K562 (cell line): Measurements from ENCODE around the gene CBLN2. TPM values are rescaled to one million over a fixed set of nuclear protein-coding genes. Genes with fewer than 3 reads are reported as not detected.

ENCODE experiments used
- ATAC-seq: fragments of 200-7000 bp; cut with Tn5 transposase; 3 replicates; pipeline ENCODE4 v1.9.1; 2020; ENCODE audit warnings: moderate library complexity
- BruUV-seq: library from RNA; stranded (reverse); fragments of 400-500 nt; replicated peaks from 2 replicates; lab custom pipeline; 2021; lab: Mats Ljungman, UMichigan
- CTCF ChIA-PET: fragments of 300-600 bp; formaldehyde crosslinking; extraction: SDS; loops from one replicate; lab custom pipeline; 2021; ENCODE audit warnings: low intra/inter-chr PET ratio; lab: Yijun Ruan, JAX
- POLR2A ChIA-PET: fragments of 300-600, 350-650 bp; sonication (Branson Sonifier 250); formaldehyde crosslinking; extraction: SDS; loops from one replicate; lab custom pipeline; 2021; ENCODE audit warnings: antibody characterized with exemption, inconsistent platforms; lab: Yijun Ruan, JAX
- DNase-seq, 4 experiments: peaks; one replicate each; pipeline versions ENCODE4 v3.0.0 to v3.0.0-alpha.2; 2011 to 2018; ENCODE audit warnings: low spot score in 3 of 4, mixed read lengths in 3 of 4; ENCODE audit errors: extremely low read depth in 1 of 4
- FAIRE-seq: peaks from 2 replicates; lab custom pipeline; 2011; peaks lifted over from hg19 to GRCh38; lab: Jason Lieb, UNC
- H2AFZ ChIP-seq: 2 replicates; pipeline ENCODE4 v1.6.0; 2011; ENCODE audit warnings: low read depth, low read length, control low read depth, inconsistent platforms
- H3K27ac ChIP-seq: fragments of 200-600 bp; 3 replicates; pipeline ENCODE4 v1.8.0; 2011; ENCODE audit warnings: low read depth, mild to moderate bottlenecking, control low read depth, inconsistent platforms, low read length, moderate library complexity, mixed read lengths; ENCODE audit errors: extremely low read depth
- H3K27me3 ChIP-seq, 2 experiments: fragments of 300-600 bp in 1 of 2; 2 replicates in 1 of 2; 3 replicates in 1 of 2; pipeline versions ENCODE4 v1.6.0 to v1.8.0; 2011; ENCODE audit warnings: inconsistent platforms in 2 of 2, low read length in 2 of 2, mild to moderate bottlenecking in 1 of 2, mixed read lengths in 1 of 2, moderate library complexity in 1 of 2; ENCODE audit not compliant: control insufficient read depth in 2 of 2, insufficient read depth in 2 of 2
- H3K36me3 ChIP-seq: fragments of 300-600 bp; 3 replicates; pipeline ENCODE4 v1.8.0; 2011; ENCODE audit warnings: mild to moderate bottlenecking, low read length, inconsistent platforms; ENCODE audit not compliant: control insufficient read depth, insufficient read depth
- H3K4me1 ChIP-seq, 2 experiments: fragments of 200-600 bp in 1 of 2; replicated peaks in 1 of 2; 2 replicates in 1 of 2; 3 replicates in 1 of 2; pipeline versions ENCODE4 v1.5.1 to v1.8.0; 2011; ENCODE audit warnings: inconsistent platforms in 2 of 2, low read length in 2 of 2, mild to moderate bottlenecking in 1 of 2, mixed read lengths in 1 of 2, moderate library complexity in 1 of 2; ENCODE audit not compliant: control insufficient read depth in 2 of 2, insufficient read depth in 2 of 2
- H3K4me2 ChIP-seq: 2 replicates; pipeline ENCODE4 v1.6.1; 2011; ENCODE audit warnings: low read length, control low read depth, inconsistent platforms, mixed read lengths; ENCODE audit not compliant: insufficient read depth
- H3K4me3 ChIP-seq: fragments of 200-600 bp; sonication (generic), shearing (Covaris generic); 2 replicates; pipeline ENCODE4 v1.5.1; 2016; ENCODE audit warnings: control low read depth, inconsistent platforms
- H3K79me2 ChIP-seq: fragments of 200-600 bp; 3 replicates; pipeline ENCODE4 v1.8.0; 2011; ENCODE audit warnings: low read length, inconsistent platforms; ENCODE audit not compliant: control insufficient read depth, insufficient read depth
- H3K9ac ChIP-seq, 2 experiments: 2 replicates each; pipeline versions ENCODE4 v1.6.0 to v1.6.1; 2011; ENCODE audit warnings: low read depth in 2 of 2, low read length in 2 of 2, control low read depth in 1 of 2, inconsistent platforms in 1 of 2, mild to moderate bottlenecking in 1 of 2, mixed read lengths in 1 of 2; ENCODE audit not compliant: insufficient read depth in 1 of 2
- H3K9me1 ChIP-seq: one replicate; pipeline ENCODE4 v1.6.0; 2011; ENCODE audit warnings: inconsistent platforms, mild to moderate bottlenecking, low read length, moderate library complexity; ENCODE audit not compliant: control insufficient read depth, insufficient read depth
- H3K9me3 ChIP-seq: replicated peaks from 2 replicates; pipeline ENCODE4 v1.5.1; 2011; ENCODE audit warnings: low read depth, low read length, inconsistent platforms; ENCODE audit not compliant: control insufficient read depth, insufficient read depth
- H4K20me1 ChIP-seq: replicated peaks from 2 replicates; pipeline ENCODE4 v1.6.1; 2011; ENCODE audit warnings: low read length, inconsistent platforms, mixed read lengths; ENCODE audit not compliant: control insufficient read depth, insufficient read depth
- CBX2 ChIP-seq: fragments of 200-600 bp; sonication (generic); IDR thresholded peaks from one replicate; pipeline ENCODE4 v1.6.1; 2012; ENCODE audit warnings: mild to moderate bottlenecking, low read length, inconsistent platforms; ENCODE audit not compliant: insufficient read depth, poor library complexity, severe bottlenecking
- FOSL1 ChIP-seq: fragments of 200-800 bp; sonication (Bioruptor generic); conservative IDR thresholded peaks from 2 replicates; pipeline ENCODE4 v1.6.1; 2016; ENCODE audit warnings: missing genetic modification characterization, missing compliant biosample characterization
- GTF2B ChIP-seq: IDR thresholded peaks from 2 replicates; pipeline ENCODE4 v1.6.1; 2011; ENCODE audit not compliant: insufficient read length; ENCODE audit errors: extremely low read depth
- MCM7 ChIP-seq, 2 experiments: fragments of 450-650 bp; IDR thresholded peaks; 2 replicates each; pipeline ENCODE4 v1.6.1; 2016 to 2018
- MECOM ChIP-seq: fragments of 250-450 bp; sonication (Bioruptor Pico); IDR thresholded peaks from 2 replicates; pipeline ENCODE4 v1.8.0; 2022; ENCODE audit warnings: inconsistent platforms
- SLC30A9 ChIP-seq: fragments of 250-450 bp; sonication (Bioruptor Pico); IDR thresholded peaks from 2 replicates; pipeline ENCODE4 v1.8.0; 2022; ENCODE audit warnings: mild to moderate bottlenecking, moderate library complexity
- SNIP1 ChIP-seq: fragments of 450-650 bp; IDR thresholded peaks from 2 replicates; pipeline ENCODE4 v1.7.1; 2017; ENCODE audit warnings: low read depth, mild to moderate bottlenecking
- WHSC1 ChIP-seq: IDR thresholded peaks from one replicate; pipeline ENCODE4 v1.6.1; 2012; ENCODE audit warnings: low read length, control low read depth, inconsistent platforms
- ZFPM2 ChIP-seq: fragments of 250-450 bp; sonication (Bioruptor Pico); IDR thresholded peaks from 2 replicates; pipeline ENCODE4 v1.5.1; 2022; ENCODE audit warnings: mild to moderate bottlenecking
- ZSCAN32 ChIP-seq: fragments of 450-650 bp; formaldehyde crosslinking; IDR thresholded peaks from 2 replicates; pipeline ENCODE4 v1.4.0; 2020; ENCODE audit warnings: mild to moderate bottlenecking, moderate library complexity
- WGBS: fragments of 100-300 bp; shearing (Covaris generic); methylation state at CpG from one replicate; pipeline ENCODE4 v1.1.6; 2016; ENCODE audit warnings: low coverage, mixed read lengths; ENCODE audit not compliant: insufficient coverage; ENCODE audit errors: missing lambda C conversion rate; 5-methylcytosine and 5-hydroxymethylcytosine counted together
- in situ Hi-C: fragments of 300-500 bp; cut with MboI; formaldehyde crosslinking; loops from 4 replicates; pipeline ENCODE4 v1.15.0; 2018; ENCODE audit warnings: inconsistent platforms, mixed read lengths
- intact Hi-C: fragments of 100-400 bp; cut with micrococcal nuclease; formaldehyde crosslinking; loops from 2 replicates; pipeline ENCODE4 v1.14.2; 2022
- polyA plus RNA-seq, 8 experiments: library from polyadenylated mRNA; depleted of rRNA in 4 of 8; stranded (reverse) in 5 of 8; unstranded in 3 of 8; fragments of >200 nt; fragmentation: Nextera tagmentation in 2 of 8; fragmentation: Illumina TruSeq in 1 of 8; extraction: Ambion mirVana in 2 of 8; extraction: Trizol in 1 of 8; gene quantifications; 2 replicates each; pipeline versions ENCODE4 v1.2.1 to v1.2.3, GENCODE V29; 2011 to 2014; ENCODE audit warnings: inconsistent platforms in 1 of 8, missing spikeins in 1 of 8
- total RNA-seq, 7 experiments: library from RNA; depleted of rRNA in 6 of 7; stranded (reverse); fragments of >200 nt in 6 of 7; fragmentation: Illumina TruSeq in 2 of 7; extraction: Trizol in 2 of 7; gene quantifications; 2 replicates each; pipeline versions ENCODE4 v1.2.1 to v1.2.3, GENCODE V29; 2011 to 2021; ENCODE audit warnings: low replicate concordance in 1 of 7
- TF ChIP-seq, protein P1 (sequence below): fragments of 250-450 bp; sonication (Bioruptor Pico); IDR thresholded peaks from 2 replicates; pipeline ENCODE4 v1.4.0; 2020; ENCODE audit warnings: mild to moderate bottlenecking
- TF ChIP-seq, protein P2 (sequence below): IDR thresholded peaks from 2 replicates; pipeline ENCODE4 v1.6.1; 2011; ENCODE audit warnings: borderline replicate concordance, low read depth, mild to moderate bottlenecking, moderate library complexity, low read length; ENCODE audit not compliant: insufficient read depth, poor library complexity, severe bottlenecking
- TF ChIP-seq, protein P3 (sequence below): IDR thresholded peaks from 3 replicates; pipeline ENCODE4 v1.6.1; 2011; ENCODE audit warnings: borderline replicate concordance, mild to moderate bottlenecking, moderate library complexity; ENCODE audit not compliant: insufficient read length; ENCODE audit errors: extremely low read depth
- TF ChIP-seq, protein P4 (sequence below): fragments of 250-450 bp; sonication (Bioruptor Pico); IDR thresholded peaks from 2 replicates; pipeline ENCODE4 v1.8.0; 2021; ENCODE audit warnings: moderate library complexity, mild to moderate bottlenecking, inconsistent platforms

The CBLN2 gene
- total and polyA plus RNA-seq, 9 of the 15 experiments (the other 6 are each of a cell fraction or from before 2014, with no cell fraction given) = not detected

- no peak for FAIRE-seq
- 5% methylated on average over 6 of the region's 7 CpGs for WGBS
- intact Hi-C loops = no loop called here
- TF ChIP-seq, protein P1, sequence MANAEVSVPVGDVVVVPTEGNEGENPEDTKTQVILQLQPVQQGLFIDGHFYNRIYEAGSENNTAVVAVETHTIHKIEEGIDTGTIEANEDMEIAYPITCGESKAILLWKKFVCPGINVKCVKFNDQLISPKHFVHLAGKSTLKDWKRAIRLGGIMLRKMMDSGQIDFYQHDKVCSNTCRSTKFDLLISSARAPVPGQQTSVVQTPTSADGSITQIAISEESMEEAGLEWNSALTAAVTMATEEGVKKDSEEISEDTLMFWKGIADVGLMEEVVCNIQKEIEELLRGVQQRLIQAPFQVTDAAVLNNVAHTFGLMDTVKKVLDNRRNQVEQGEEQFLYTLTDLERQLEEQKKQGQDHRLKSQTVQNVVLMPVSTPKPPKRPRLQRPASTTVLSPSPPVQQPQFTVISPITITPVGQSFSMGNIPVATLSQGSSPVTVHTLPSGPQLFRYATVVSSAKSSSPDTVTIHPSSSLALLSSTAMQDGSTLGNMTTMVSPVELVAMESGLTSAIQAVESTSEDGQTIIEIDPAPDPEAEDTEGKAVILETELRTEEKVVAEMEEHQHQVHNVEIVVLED (CRISPR knock-in tag) = no peak
- TF ChIP-seq, protein P2, sequence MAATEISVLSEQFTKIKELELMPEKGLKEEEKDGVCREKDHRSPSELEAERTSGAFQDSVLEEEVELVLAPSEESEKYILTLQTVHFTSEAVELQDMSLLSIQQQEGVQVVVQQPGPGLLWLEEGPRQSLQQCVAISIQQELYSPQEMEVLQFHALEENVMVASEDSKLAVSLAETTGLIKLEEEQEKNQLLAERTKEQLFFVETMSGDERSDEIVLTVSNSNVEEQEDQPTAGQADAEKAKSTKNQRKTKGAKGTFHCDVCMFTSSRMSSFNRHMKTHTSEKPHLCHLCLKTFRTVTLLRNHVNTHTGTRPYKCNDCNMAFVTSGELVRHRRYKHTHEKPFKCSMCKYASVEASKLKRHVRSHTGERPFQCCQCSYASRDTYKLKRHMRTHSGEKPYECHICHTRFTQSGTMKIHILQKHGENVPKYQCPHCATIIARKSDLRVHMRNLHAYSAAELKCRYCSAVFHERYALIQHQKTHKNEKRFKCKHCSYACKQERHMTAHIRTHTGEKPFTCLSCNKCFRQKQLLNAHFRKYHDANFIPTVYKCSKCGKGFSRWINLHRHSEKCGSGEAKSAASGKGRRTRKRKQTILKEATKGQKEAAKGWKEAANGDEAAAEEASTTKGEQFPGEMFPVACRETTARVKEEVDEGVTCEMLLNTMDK = no peak
- TF ChIP-seq ZFPM2 (no peak), ZSCAN32 (no peak), MCM7 (IDR thresholded peaks at IDR 0.05) (no peak), MECOM (no peak), FOSL1 (tag) (no peak), CBX2 (no peak), WHSC1 (no peak), SLC30A9 (no peak), GTF2B (no peak), SNIP1 (no peak)
- TF ChIP-seq, protein P3, sequence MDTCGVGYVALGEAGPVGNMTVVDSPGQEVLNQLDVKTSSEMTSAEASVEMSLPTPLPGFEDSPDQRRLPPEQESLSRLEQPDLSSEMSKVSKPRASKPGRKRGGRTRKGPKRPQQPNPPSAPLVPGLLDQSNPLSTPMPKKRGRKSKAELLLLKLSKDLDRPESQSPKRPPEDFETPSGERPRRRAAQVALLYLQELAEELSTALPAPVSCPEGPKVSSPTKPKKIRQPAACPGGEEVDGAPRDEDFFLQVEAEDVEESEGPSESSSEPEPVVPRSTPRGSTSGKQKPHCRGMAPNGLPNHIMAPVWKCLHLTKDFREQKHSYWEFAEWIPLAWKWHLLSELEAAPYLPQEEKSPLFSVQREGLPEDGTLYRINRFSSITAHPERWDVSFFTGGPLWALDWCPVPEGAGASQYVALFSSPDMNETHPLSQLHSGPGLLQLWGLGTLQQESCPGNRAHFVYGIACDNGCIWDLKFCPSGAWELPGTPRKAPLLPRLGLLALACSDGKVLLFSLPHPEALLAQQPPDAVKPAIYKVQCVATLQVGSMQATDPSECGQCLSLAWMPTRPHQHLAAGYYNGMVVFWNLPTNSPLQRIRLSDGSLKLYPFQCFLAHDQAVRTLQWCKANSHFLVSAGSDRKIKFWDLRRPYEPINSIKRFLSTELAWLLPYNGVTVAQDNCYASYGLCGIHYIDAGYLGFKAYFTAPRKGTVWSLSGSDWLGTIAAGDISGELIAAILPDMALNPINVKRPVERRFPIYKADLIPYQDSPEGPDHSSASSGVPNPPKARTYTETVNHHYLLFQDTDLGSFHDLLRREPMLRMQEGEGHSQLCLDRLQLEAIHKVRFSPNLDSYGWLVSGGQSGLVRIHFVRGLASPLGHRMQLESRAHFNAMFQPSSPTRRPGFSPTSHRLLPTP = no peak
- TF ChIP-seq, protein P4, sequence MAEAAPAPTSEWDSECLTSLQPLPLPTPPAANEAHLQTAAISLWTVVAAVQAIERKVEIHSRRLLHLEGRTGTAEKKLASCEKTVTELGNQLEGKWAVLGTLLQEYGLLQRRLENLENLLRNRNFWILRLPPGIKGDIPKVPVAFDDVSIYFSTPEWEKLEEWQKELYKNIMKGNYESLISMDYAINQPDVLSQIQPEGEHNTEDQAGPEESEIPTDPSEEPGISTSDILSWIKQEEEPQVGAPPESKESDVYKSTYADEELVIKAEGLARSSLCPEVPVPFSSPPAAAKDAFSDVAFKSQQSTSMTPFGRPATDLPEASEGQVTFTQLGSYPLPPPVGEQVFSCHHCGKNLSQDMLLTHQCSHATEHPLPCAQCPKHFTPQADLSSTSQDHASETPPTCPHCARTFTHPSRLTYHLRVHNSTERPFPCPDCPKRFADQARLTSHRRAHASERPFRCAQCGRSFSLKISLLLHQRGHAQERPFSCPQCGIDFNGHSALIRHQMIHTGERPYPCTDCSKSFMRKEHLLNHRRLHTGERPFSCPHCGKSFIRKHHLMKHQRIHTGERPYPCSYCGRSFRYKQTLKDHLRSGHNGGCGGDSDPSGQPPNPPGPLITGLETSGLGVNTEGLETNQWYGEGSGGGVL (CRISPR knock-in tag) = no peak
Observed at GRCh38 chr18:72555101-72555500, 11.0 kb upstream of the CBLN2 start.

More at GRCh38 chr18:72555101-72555500, 11.0 kb upstream of the CBLN2 start:
- DNase-seq (no peak), ATAC-seq (no peak)
- Histone ChIP-seq H3K4me2 (no peak overlapping the region), H3K27ac (no peak overlapping the region), H2AFZ (no peak overlapping the region), H3K9me3 (no peaks in the 10 kb centered on the region), H3K4me1 (no peaks in the 10 kb centered on the region), H3K9ac (no peak overlapping the region), H3K79me2 (no peaks in the 10 kb centered on the region), H3K9me1 (no peaks in the 10 kb centered on the region), H3K27me3 (no peaks in the 10 kb centered on the region), H4K20me1 (no peaks in the 10 kb centered on the region), H3K4me3 (no peak overlapping the region), H3K36me3 (no peaks in the 10 kb centered on the region)
- ChIA-PET POLR2A (no interaction called here), CTCF (no interaction called here)
- no TSS peak for BruUV-seq
- in situ Hi-C loops = no loop called here
